Activated T-cell treated with anti-CD3 and anti-CD28 coated beads, Interleukin-2, amount 50 U/mL, for 48 hours (primary cell): ENCODE results near the gene GRAMD2A.
A peak's percentile ranks its signal among the peaks of the same experiment; 100 is the strongest.
"Not testable (repeated sequence)": the region's sequence is repeated elsewhere in the genome, so short reads cannot be mapped to it uniquely, and the experiment has no call there.

Experiments
- DNase-seq, 2 experiments: peaks; one replicate each; pipeline ENCODE4 v3.0.0-alpha.2; 2020

The GRAMD2A gene

DNA sequence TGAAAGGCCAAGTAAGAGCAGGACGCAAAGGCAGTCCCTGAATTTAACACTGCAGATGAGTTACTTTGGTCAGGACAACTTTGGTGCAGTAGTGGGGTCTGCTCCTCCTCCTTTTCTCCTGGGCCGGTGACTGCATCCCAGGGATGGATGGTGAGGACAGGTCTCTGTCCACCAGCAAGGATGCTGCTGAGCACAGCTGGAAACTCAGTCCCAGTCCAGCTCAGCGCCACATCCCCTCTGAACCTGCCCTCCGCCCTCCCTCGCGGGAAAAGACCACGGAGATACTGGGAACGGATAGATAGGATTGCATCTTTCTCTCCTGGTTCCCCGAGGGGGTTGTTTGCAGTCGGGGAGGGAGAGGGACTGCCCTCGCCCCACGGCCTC, 13.8 kb downstream of the GRAMD2A start:
- DNase-seq: no peak

DNA sequence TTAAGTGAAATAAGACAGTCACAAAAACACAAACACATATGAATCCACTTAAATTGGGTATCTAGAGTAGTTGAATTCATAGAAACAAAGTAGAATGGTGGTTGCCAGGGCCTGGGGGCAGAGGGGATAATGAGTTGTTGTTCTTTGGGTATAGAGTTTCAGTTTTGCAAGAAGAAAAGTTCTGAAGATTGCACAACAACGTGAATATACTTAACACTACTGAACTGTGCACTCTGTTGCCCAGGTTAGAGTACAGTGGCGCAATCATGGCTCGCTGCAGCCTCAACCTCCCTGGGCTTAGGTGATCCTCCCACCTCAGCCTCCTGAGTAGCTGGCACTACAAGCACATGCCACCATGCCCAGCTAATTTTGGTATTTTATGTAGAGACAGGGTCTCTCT, 14.9 kb downstream of the GRAMD2A start:
- DNase-seq: no peak

DNA sequence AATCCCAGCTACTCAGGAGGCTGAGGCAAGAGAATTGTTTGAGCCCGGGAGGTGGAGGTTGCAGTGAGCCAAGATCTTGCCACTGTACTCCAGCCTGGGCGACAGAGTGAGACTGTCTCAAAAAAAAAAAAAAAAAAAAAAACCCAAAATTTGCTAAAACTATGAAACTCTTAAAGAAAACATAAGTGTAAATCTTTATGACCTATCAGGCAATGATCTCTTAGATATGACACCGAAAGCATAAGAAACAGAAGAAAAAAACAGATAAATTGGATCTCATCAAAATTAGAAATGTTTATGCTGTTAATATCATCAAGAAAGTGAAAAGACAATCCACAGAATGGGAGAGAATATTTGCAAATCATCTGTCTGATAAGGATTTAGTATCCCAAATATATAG, 15.3 kb downstream of the GRAMD2A start:
- no peak for DNase-seq

DNA sequence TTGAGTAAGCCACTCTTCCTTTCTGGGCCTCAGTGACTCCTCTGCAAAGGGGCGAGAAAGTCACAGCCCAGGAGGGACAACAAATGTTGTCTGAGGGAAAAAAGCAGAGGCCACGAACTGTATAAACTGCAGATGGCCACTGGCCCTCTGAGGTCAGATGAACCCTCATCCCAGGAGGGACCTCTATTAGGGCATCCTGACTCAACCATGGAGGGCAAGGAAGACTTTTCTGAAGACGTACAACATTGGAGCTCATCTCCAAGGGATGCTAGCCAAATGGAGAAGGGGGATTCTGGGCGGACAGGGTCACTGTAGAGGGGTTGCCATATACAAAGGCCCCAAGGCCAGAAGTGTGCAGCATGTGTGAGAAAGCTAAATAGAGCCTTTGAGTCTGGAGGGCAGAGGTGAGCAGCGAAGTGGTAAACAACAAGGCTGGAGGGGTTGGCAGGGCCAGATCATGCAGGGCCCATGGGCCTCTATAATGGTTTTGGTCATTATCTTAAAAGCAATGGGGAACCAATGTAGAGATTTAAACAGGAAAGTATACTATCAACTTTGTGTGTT, 16.7 kb downstream of the GRAMD2A start:
- no peak for DNase-seq

DNA sequence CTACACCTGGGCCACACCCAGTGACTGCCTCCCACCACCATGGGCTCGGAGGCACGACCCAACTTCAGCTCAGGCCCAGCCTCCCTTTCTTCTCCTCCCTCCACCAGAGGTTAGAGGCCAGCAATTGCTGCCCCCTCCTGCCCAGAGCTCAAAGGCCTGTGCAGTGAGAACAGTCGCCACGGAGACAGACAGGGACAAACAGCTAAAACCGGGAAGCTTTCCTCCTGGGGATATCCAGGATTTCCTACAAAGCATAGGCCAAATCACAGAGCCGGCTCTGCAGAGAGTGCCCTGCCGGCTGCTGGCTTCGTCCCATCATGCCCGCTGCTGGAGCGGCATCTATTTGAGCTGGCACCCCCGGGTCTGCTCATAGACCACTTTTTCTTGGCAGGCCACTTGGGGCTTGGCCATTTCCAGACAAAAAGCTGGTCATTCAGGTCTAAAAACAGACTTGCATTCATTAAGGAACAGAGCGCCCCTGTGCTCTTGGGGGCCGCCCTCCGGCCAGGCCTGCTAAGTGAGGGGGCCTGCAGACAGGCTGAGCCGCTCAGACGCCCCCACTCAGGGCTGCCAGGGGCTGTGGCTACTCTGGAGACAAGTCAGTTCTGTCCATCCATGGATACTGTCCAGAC, 17.5 kb downstream of the GRAMD2A start:
- peak in 1 of 2 experiments; percentile 7 for DNase-seq

DNA sequence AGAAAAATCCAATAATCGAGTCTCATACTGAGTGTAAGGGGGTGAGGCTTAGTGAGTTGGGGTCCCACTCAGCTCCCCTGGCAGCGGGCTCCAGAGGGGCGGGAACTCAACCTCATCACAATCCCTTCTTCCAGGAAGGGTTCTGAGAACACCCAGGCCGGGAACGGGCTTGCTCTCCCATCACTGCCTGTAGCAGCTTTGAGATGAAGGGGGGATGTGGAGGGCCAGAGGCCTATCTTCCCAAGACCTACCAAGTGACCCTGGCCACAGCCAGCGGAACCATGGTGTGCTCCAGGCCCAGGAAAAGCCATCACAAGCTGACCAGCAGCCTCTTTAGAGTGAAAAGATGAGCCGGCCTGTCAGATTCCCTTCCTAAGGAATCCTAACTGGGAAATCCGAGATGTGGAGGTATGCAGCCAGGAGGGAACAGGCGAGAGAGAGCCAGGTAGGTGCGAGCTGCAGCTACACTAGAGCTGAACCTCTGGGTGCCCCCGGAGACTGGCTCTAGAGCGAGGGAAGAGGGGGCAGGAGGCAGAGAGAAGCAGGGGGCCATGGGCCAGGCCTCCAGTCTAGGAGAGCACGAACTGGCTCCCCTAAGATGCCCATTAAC, 18.5 kb downstream of the GRAMD2A start:
- no peak for DNase-seq

DNA sequence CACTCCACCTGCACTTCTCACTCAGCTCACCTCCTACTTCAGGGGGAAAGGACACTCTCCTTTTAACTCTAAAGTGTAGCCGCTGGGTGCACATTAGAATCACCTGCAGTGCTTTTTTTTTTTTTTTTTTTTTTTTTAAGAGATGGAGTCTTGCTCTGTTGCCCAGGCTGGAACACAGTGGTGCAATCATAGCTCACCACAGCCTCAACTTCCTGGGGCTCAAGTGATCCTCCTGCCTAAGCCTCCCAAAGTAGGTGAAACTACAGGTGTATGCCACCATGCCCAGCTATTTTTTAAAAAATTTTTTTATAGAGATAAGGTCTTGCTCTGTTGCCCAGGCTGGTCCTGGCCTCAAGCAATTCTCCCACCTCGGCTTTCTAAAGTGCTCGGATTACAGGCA, 20.8 kb downstream of the GRAMD2A start:
- no peak for DNase-seq

DNA sequence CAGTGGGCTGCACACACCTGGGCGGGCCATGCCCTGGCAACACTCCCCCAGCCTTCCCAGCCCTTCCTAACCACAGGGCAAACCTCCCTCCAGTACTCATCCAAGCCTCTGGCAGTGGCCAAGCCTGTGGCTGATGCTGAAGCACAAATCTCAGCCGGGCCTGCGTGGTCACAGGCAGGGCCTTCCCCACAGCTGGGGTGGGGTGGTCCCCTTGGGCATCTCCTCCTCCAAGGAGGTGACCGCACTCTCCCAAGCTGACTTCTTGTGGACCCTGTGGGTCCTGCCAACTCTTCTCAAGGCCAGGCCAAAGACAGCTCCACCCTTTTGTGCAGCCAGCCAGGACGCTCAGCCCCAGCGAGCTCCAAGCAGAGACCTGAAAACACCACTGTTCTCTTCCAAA, 21.4 kb downstream of the GRAMD2A start:
- DNase-seq: no peak

DNA sequence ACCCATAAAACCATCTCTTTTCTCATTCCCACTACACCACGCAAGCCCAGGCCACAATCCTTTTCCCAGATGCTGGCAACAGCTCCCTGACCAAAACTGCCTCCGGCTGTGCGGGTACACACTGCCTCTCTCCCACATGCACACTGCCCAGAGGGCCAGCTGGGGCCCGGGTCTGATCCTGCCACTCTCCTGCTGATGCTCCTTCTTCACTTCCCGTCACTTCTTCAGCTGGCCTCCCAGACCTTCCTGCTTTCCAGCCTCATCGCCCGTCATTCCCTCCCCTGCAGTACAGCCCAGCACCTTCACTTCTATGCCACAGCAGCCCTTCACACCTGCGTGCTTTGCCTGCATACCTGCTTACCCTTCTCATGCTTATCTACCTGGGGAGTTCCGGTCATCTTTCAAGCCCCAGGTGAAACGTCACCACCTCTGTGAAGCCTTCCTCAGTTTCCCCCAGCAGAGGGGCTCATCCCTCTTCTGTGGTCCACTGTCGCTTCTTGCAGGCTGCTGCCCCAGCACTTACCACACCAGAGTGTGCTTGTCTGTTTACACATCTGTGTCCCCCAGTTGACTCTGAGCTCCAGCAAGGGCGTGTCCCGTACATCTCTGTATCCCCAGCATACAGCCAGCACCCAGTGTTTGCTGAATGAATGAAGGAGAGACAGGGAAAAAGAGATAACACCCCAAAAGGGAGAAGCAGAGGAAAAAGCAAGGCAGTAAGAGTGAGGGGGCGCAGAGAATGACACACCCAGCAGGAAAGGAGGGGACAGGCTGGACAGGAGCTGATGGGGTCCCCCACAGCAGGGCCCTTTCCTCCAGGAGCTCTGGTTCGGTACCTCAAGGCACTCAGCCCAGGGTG, 22.2 kb downstream of the GRAMD2A start:
- no peak for DNase-seq

DNA sequence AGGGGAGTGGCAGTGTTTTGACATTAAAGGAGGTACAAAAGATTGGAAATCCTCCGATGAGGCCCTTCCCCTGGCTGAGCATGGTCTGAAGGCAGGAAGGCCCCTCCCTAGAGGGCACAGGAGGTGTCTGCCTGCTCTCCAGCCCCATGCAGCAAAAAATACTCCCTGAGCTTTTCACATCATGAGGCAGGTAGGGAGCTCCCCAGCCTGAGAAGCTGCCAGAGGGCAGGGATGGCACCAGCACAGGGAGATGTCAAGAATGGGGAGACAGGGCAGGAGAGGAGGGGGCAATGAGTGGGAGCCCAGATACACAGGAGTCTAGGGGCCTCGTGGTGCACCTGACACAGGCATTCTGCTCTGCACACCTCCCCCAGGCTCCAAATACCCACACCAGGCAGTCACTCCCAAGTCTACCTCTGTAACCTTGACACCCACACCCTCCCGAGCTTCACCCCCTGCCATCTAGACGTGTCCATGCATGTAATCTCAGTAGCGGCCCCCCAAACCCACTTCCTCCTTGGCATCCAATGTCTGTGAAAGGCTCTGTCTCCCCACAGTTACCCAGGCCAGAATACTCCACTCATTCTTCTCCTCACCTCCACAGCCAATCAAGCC, 22.9 kb downstream of the GRAMD2A start:
- DNase-seq: no peak

DNA sequence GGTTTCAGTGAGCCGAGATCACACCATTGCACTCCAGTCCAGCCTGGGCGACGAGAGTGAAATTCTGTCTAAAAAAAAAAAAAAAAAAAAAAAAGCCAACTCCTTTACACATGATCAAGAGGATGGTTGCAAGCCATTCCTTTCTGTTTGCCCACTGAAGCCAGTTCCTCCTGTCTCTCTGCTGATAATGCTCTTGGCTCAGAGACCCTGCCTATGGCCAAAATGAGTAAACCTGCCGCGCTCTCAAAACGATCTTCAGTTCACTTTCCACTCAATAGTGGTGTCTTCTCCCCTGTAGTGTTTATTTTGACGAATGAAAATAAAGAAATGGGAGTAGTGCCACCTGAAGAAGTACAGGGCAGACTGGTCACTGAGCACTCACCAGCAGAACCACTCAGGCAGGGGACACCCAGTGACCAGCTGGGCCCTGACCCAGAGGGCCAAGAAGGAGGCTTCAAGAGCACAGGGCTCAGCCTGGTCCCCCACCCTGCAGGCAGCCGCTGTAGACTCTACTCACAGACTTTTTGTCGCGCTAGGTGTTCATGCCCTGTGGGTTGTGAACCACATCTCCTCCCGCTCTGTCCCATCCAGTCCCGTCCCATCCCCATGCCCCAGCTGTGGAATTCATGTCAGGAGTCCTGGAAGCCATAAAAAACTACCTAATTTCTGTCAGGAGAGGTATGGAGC, 23.6 kb downstream of the GRAMD2A start:
- no peak for DNase-seq

DNA sequence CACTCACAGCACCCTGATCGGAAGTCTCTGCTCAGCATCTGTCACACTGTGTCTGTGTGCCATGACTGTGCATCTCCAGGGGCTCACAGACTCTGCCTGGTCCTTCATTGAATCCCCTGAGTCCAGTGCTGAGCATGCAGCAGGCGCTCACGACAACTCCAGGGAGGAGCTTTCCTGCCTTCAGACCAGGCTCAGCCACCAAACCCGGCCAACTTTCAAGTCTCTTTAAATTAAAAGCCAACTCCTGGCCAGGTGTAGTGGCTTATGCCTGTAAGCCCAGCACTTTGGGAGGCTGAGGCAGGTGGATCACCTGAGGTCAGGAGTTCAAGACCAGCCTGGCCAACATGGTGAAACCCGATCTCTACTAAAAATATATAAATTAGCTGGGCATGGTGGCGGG, 24.2 kb downstream of the GRAMD2A start:
- no peak for DNase-seq

DNA sequence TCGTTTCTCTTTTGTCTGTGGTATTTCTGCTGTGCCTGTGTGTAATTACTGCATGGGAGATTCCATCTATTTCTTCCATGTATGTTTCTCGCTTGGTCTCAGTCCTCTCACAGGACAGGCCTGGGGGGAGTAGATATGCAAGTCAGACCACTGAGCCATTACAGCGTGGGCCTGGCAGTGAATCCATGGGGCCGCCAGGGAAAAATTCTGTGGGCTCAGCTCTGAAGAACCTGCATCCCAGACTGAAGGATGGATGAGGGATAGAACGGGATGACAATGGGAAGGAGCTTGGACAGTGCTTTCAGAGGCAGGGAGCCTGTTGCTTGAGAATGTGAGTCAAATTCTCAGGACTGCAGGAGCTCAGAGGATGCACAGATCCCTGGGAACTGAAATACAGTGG, 24.8 kb downstream of the GRAMD2A start:
- DNase-seq: no peak

DNA sequence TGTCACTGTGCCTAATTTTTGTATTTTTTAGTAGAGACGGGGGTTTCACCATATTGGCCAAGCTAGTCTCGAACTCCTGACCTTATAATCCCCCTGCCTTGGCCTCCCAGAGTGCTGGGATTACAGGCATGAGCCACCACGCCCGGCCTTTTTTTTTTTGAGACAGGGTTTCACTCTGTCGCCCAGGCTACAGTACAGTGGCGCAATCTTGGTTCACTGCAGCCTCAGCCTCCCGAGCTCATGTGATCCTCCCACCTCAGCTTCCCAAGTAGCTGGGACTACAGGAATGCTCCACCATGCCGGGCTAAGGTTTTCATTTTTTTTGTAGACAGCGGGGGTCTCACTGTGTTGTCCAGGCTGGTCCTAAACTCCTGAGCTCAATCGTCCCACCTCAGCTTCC, 25.6 kb downstream of the GRAMD2A start:
- not testable (repeated sequence) for DNase-seq

DNA sequence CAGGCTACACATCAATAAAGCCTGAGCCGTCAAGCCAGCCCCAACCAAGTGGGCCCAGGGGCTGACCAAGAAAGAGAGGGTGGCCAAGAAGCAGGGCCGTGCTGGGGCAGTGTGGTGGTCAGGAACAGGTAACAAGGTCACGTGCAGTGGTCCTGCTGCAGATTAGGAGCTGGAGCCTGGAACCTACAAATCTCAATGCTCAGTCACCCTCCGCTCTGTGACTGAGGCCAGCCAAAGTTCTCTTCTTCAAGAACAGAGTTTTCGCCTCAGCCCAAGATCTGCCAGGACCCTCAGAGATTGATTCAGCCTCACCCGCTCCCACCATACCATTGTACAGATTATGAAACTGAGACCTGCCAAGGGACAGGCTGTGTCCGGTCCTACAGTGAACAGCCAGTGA, 26.9 kb downstream of the GRAMD2A start:
- no peak for DNase-seq

DNA sequence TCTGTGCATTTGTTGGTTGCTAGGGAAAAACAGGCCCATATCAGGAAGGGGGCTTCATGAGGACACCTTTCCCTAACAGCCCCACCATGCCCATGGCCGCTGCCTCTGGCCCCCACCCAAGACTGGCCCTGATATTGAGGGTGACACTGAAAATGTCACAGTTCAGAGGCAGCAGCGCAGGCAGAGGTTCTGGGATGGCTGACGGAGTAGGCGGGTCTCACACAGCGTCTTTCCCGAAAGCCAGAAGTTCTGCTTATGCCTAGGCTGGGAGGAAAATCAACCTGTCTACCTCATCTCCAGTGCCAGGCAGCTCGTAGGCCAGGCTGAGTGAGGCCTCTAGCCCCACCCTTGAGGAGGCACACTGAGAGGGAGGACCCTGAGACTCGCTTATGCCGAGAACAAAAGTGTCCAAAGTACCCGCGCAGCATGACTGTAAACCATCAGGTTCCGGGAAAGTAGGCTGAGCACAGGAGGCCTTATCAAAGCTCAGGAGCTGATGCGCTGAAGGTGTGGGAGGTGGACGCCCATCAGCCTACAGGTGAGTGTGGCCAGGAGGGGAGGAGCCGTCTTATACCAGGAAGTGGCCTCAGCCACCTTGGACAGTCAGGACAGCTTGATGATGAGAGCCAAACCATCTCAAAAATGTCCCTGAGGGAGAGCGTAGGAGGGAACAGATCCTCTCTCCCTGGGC, 27.5 kb downstream of the GRAMD2A start:
- no peak for DNase-seq

DNA sequence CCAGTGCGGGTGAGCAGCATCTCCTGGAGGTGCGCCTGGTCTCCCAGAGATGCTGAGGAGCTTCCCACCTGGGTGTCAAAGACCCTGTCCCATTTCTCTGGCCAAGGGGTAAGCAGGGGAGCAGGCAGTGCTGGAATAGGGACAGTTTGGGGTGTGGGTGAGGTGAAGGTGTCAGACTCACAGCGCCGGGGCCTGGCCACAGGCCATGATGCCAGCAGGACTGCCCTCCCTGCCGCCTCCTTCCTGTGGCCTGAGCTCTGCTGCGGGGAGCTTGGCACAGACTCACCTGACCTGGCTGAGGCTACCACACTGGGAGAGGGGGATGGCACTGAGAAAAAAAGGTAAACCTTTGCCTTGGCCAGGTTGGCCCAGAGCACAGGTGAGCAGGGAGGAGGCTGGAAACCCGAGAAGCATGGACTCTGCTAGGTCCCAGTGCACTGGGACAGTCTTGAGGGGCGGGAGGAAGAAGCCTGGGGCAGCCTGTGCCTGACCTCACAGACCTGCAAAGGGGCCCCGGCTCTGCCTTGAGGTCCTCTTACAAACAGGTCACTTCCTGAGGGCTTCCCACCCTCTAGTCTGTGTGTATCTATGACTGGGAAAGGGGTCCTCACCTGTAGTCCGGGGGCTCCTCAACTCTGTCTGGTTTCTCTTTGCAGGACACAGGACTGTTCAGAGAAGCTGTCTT, 28.2 kb downstream of the GRAMD2A start:
- DNase-seq: no peak

DNA sequence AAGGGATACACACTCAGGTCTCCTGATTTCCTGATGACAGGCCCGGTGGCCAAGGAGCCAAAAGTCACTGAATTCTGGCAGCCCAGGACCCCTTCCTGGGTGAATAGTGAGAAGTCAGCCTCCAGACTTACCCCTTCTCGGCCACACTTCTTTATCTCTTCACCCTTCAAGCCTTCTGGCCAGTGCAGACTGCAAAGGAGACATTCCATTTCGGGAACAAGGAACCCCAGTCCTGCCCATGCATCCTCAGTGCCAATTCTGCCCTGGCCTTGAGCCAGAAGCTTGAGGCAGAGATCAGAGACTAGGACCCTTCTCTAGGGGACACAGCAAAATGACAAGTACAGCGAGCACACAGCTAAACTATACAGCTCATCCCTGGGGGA, 28.8 kb downstream of the GRAMD2A start:
- DNase-seq: no peak

DNA sequence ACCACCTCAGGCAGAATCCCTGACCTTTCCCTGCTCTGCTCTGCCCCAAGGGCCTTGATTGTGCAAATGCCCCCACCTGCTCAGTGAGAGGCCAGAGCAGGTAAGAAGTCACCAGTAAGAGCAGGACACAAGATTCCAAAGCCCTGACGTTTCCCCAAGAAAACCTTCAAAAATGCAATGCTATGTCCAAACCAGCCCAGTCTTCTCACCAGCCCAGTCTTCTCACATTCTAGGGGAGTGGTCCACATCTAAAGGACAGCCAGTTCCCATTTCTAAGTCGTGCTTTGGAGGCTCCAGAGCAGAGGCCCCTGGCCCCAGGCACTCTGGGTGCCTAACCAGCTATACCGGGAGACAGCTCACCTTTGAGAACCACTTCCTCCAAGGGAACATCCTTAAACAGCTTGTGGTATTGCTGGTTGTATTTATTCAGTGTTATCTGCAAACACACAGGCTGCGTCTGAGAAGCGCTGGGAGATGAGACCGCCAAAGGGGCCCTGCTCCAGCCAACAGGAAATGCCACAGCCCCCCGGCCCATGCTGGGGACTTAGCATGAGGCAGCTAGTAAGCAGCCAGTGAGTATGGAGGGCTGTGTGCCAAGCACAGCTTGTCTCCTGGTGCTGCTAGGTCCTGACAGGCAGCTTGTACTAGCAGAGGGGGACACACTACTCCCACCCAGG, 29.3 kb downstream of the GRAMD2A start:
- DNase-seq: peak in 1 of 2 experiments; percentile 26

DNA sequence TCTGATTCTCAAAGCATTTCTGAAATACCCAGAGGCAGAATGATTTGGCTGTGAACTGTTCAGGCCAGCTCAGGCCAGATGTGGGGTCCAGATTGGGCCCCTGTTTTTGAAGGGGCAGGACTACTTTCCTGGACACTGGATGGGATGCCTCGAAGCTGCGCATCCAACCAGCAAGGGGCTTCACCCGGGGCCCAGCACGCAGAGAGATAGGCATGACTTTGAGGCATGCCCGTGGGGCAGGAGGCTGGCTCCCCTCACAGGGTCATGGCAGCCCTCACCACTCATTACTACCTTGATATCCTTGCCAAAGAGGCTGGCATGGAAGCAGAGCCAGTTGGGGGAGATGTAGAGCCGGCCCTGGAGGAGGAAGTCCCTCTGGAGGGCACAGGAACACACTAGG, 30.1 kb downstream of the GRAMD2A start:
- no peak for DNase-seq
